Cardiac fibroblast (primary cell): ENCODE data around the gene SVBP.

Experiments
- DNase-seq, 2 donors: peaks; one replicate each; pipeline versions ENCODE4 v3.0.0 to v3.0.0-alpha.2; 2010; ENCODE audit warnings: low read depth in 2 of 2
- H3K4me3 ChIP-seq, 2 donors: replicated peaks in 1 of 2; 1 replicate in 1 of 2; 2 replicates in 1 of 2; pipeline ENCODE4 v1.5.1; 2011; ENCODE audit warnings: low read depth in 2 of 2, low read length in 2 of 2, mild to moderate bottlenecking in 2 of 2, moderate library complexity in 1 of 2
- TF ChIP-seq, protein P1 (sequence below): IDR thresholded peaks from one replicate; pipeline ENCODE4 v1.5.1; 2011; ENCODE audit warnings: low read depth, mild to moderate bottlenecking, low read length, inconsistent platforms

Gene SVBP

DNA sequence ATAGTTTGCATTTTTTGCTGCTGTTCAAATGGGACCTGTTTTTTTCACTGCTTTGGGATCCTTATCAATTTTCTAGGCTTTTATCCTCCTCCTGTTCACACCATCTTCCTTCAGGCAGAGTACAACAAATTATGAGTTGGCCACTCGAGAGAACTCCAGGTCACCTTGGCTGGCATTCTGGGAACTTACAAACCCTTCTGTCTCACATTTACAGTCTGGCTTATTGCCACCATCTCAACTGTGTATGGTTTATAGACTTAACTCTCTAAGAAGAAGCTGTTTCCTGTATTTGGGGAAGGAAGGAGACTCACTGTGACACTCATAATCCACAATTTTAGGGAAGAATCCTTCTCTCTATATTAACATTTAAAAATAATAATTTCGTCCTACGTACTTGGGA is 23.8 kb upstream of the SVBP start:
- no peak for DNase-seq
- H3K4me3 ChIP-seq: no peak overlapping the region
- TF ChIP-seq, protein P1, sequence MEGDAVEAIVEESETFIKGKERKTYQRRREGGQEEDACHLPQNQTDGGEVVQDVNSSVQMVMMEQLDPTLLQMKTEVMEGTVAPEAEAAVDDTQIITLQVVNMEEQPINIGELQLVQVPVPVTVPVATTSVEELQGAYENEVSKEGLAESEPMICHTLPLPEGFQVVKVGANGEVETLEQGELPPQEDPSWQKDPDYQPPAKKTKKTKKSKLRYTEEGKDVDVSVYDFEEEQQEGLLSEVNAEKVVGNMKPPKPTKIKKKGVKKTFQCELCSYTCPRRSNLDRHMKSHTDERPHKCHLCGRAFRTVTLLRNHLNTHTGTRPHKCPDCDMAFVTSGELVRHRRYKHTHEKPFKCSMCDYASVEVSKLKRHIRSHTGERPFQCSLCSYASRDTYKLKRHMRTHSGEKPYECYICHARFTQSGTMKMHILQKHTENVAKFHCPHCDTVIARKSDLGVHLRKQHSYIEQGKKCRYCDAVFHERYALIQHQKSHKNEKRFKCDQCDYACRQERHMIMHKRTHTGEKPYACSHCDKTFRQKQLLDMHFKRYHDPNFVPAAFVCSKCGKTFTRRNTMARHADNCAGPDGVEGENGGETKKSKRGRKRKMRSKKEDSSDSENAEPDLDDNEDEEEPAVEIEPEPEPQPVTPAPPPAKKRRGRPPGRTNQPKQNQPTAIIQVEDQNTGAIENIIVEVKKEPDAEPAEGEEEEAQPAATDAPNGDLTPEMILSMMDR: no peak

DNA sequence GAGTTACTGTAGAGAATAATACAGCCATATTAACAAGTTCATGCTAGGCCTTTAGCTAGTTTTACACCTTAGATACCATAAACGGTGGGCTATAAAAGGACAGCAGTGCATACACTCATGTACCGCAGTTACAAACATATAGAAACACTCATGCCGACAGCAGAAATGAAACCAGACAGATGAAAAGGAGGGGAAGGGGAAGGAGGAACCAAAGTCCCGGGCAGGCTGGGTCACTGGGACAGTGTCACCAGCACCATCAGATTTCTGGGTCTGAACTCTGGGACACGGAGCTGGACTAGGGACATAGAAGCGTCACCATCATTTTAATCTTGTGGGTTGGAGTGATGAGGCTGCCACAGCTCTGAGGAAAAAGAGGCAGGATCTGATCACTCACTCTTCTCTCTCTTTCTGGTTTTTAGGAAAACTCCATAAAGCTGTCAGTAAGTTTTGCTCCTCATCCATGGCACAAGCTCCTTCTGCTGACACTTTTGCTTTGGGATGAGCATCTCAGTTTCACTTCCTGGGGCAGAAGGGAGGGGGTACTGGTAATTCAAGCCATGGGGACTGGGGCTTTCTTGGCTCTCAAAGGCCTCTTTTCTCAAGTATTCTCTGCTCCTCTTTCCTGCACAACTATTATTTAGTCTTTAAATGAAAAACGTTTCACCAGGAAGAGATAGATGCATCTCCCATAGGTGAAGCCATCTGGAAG is 21.4 kb upstream of the SVBP start:
- DNase-seq: no peak
- H3K4me3 ChIP-seq: no peak overlapping the region
- TF ChIP-seq, protein P1: no peak

GRCh38 chr1:42837709-42838108 is 20.5 kb upstream of the SVBP start:
- TF ChIP-seq, protein P1: no peak
- DNase-seq: no peak
- H3K4me3 ChIP-seq: no peak overlapping the region

- H3K4me3 ChIP-seq: no peak overlapping the region
- DNase-seq: no peak
- TF ChIP-seq, protein P1: no peak
Measured at GRCh38 chr1:42835422-42835821, 18.2 kb upstream of the SVBP start.

GRCh38 chr1:42834803-42835202 is 17.6 kb upstream of the SVBP start:
- TF ChIP-seq, protein P1: no peak
- H3K4me3 ChIP-seq: no peak overlapping the region

GRCh38 chr1:42833981-42834380 is 16.8 kb upstream of the SVBP start:
- TF ChIP-seq, protein P1: no peak
- no peak for DNase-seq
- no peak overlapping the region for H3K4me3 ChIP-seq

More at GRCh38 chr1:42834803-42835202, 17.6 kb upstream of the SVBP start:
- no peak for DNase-seq
